HG03039 (cell line): Measurements from ENCODE around the gene LITAFD.

ENCODE experiments used
- ATAC-seq: cut with Tn5 transposase; IDR thresholded peaks from one replicate; pipeline ENCODE4 v1.9.1; 2021; ENCODE audit warnings: mild to moderate bottlenecking, moderate library complexity; ENCODE audit not compliant: unreplicated experiment

The LITAFD gene

GRCh38 chr16:8919089-8919933, 37.2 kb downstream of the LITAFD start:
- no peak for ATAC-seq

DNA sequence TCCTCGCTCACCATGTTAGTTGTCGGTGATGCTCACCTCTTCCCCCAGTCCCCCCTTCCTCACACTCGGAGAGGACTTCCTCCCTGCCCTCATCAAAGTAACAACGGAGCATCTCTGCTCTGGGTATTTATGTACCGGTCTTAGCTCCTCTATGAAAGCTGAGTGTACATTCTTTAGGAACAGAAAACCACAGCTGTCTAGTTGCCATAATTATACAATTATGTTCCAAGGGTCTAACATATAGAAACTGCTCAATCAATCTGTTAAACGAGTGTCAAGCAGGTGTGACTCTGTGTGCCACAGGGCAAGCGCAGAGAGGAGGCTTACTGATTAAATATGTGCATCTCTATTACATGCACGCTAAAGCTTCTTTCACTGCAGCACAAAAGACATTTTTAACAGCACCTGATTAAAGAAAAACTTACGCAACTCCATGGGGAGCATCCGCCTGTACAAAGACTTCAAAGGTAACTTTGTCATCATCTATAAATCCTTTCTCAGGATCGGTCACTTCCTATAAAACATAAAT, 37.8 kb downstream of the LITAFD start:
- no peak for ATAC-seq

GRCh38 chr16:8920645-8921346, 38.6 kb downstream of the LITAFD start:
- no peak for ATAC-seq

DNA sequence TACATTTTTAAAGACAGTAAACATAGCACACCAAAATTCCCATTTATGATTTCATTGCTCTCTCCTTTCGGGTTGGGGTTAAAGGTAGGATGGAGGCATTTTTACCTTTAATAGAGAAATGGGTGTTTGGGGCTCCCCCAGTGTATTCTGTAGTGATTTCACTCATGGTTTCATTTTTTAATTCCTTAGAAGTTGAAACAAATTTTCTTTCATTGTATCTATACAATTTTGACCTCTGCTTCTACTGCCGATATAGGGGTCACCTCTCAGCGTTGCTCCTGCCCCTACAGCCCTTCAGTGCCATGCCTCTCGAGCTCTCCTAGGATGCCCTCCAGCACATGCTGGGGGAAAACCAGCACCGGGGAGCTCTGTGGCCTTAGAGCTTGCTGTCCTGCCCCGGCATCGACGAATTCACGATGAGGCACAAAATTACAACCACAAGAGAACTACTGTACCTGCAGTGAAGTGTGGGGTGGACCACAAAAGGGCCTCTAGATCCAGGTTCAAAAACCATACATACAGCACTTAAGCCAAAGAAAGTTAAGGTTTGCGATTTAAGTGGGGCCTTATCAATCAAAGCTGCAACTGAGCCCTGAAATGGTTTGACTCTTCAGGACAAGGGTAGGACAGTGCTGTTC, 39.3 kb downstream of the LITAFD start:
- ATAC-seq = no peak

GRCh38 chr16:8923199-8923598, 41.0 kb downstream of the LITAFD start:
- no peak for ATAC-seq

DNA sequence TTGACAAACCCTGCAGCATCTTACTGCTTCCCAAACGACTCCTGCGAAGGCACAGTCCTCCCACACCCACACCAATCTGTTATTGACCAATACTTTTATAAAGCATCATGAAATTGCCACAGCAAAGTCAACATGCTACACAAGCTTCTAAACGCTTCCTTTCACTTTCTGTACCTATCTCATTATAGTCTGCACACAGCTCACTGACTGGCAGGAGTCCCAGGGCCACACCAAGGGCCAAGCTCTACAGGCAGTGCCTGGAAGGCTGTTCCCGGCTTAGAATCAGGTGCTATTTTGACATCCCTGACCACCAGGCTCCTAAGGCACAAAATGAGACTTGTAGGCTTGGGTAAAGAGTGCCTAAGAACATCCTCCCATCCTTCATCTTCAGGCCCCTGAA, 42.1 kb downstream of the LITAFD start:
- ATAC-seq = no peak

DNA sequence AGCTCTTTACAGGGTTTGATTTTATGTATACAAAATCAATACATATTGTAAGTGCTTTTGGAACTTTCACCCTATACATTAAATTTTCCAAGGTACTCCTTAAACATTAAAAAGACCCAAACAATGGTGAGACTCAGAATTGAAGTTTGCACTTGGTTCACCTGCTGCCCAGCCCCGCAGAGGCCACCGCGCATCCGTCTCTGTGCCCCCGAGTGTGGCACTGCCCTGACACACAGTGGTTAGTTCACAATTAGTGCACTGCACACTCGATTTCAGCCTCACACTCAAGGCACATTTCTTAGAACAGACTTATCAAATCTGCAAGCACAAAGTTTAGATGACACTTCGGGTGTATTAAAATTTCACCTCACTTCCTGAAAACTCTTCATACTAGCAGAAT, 43.3 kb downstream of the LITAFD start:
- ATAC-seq = no peak

GRCh38 chr16:8926827-8927226, 44.7 kb downstream of the LITAFD start:
- ATAC-seq = no peak

DNA sequence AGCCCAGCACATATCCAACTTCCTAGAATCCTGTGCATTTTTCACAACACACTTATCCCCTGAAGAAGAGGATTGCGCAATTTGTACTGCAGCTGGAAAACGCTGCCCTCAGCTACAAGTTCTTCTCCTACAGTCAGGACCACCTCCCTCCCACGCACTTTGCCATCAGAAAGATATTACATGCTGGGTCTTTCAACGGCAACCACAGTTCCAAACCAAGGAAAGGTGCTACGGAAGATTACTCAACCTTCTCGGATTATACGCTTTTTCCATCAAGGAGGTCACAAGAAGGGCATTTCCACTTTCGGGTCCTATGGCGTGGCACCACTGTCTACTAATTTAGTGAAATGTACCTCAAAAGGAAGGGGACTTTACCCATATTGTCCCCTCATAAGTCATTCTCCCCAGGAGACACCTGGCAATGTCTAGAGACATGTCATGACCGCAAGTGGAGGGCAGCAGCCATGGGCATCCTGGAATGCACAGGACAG, 46.4 kb downstream of the LITAFD start:
- no peak for ATAC-seq

GRCh38 chr16:8929086-8929748, 47.1 kb downstream of the LITAFD start:
- ATAC-seq = no peak

DNA sequence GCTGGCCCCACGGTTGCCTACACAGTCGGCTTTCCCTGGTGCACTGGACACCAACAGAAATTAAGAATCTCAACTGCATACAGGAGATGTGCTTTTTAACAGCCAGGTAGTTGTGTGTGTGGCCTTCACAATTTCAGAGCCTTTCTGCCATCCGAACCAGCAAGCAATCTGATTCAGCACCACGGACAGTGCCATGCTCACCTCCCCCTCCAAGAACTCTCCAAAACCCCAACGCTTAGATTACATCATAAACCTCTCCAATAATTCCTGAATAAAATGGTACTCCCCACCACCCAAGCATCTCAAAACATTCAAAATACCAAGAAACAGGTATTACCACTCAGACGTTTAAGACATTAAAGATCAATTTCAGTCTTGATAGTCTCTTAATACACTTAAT, 49.7 kb downstream of the LITAFD start:
- ATAC-seq = no peak

DNA sequence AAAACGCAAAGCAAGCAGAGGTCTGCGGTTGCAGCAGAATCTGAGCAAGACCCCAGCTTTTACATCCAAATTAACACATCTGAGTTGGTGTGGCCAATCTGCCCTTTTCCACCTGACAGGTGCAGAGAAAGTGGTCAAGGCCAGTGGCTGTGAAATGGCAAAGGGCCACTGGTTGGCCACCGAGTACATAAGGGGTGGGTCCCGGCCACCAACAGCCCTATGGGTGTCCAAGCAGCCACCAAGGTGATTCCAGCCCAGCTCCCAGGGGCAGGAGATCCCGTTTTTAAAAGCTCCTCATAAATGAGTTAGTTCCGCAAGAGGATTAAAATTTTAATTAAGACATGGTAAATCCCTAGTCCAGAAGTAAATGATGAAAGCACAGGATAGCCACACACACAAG, 52.5 kb downstream of the LITAFD start:
- ATAC-seq = no peak
